Mesodermal cell (in vitro differentiated cells): ENCODE results near the gene TANGO6.

Experiments
- H3K27ac ChIP-seq: 2 replicates; pipeline ENCODE4 v1.7.0; 2013; ENCODE audit warnings: mild to moderate bottlenecking, low read depth, low read length, moderate library complexity; ENCODE audit not compliant: severe bottlenecking
- H3K36me3 ChIP-seq: 2 replicates; pipeline ENCODE4 v1.7.1; 2013; ENCODE audit warnings: mild to moderate bottlenecking, low read length, moderate library complexity; ENCODE audit not compliant: control insufficient read depth, insufficient read depth
- H3K4me1 ChIP-seq: one replicate; pipeline ENCODE4 v1.7.1; 2013; ENCODE audit warnings: mild to moderate bottlenecking, low read length; ENCODE audit not compliant: insufficient read depth, control insufficient read depth, poor library complexity, severe bottlenecking
- H3K4me3 ChIP-seq: 2 replicates; pipeline ENCODE4 v1.7.0; 2013; ENCODE audit warnings: low read length, control low read depth, mild to moderate bottlenecking; ENCODE audit not compliant: insufficient read depth, poor library complexity, severe bottlenecking; ENCODE audit errors: extremely low read depth
- H3K9me3 ChIP-seq: 2 replicates; pipeline ENCODE4 v1.7.1; 2013; ENCODE audit warnings: mild to moderate bottlenecking, low read length, moderate library complexity; ENCODE audit not compliant: control insufficient read depth
- WGBS, 2 experiments: methylation state at CpG; one replicate each; pipeline ENCODE4 v1.1.5; 2013; ENCODE audit warnings: missing lambda C conversion rate in 2 of 2; ENCODE audit not compliant: insufficient coverage in 2 of 2; 5-methylcytosine and 5-hydroxymethylcytosine counted together

The TANGO6 gene

DNA sequence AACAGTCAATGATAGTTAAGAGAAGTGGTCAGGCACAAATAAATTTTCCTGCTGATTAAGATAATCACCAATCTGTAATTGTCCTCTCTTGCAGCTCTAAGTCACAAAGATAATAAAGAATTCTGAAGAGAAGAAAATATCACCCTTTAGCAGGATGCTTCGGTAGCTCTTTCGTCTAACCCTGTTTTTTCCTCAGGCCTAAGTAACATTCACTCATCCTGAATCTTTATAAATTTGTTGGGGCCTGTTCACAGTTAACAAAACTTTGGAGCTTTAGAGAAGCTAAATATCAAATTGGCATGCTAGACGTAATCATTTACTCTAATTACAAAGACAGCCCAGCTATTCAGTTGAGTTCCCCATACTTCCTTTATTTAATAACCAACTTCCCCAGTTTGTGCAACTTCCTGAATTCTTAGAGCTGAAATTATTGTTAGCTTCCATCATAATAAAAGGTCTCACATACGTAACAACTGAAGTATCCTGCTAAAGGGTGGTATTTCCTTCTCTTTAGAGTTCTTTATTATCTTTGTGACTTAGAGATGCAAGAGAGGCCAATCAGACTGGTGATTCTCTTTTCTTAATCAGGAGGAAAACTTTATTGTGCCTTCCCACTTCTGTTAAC is 118.6 kb downstream of the TANGO6 start:
- WGBS, 2 experiments, result 100% methylated on average over 1 of the region's 4 CpGs; no CpG with 5 or more reads in 1 of the 2 experiments
- Histone ChIP-seq H3K9me3 (peaks cover 4% of the 10 kb centered on the region), H3K4me1 (no peaks in the 10 kb centered on the region), H3K4me3 (no peak overlapping the region), H3K36me3 (no peaks in the 10 kb centered on the region), H3K27ac (no peak overlapping the region)

DNA sequence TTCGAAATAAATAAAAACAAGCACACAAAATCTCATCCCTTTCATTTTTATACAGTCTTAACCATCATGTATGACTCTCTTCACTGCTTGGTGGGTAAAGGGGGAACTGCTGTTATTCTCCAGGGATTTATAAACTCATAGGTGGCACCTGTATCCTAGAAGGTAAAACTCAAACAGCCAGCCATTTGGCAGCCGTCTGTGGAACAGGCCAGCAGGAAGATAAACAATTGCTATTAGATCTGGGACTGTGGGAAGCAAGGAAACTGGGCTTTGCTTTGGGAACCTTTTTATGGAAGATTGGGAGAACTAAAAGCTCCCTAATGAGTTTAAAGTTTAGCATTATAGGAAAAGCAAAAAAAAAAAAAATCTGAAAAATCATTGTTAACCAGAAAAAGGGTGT is 126.0 kb downstream of the TANGO6 start:
- no peak overlapping the region for H3K27ac ChIP-seq
- WGBS, 2 experiments, result 100% methylated on average over 1 of the region's 2 CpGs; no CpG with 5 or more reads in 1 of the 2 experiments
- peaks cover 9% of the 10 kb centered on the region for H3K4me1 ChIP-seq
- H3K9me3 ChIP-seq, result no peaks in the 10 kb centered on the region
- no peak overlapping the region for H3K4me3 ChIP-seq
- H3K36me3 ChIP-seq, result no peaks in the 10 kb centered on the region

DNA sequence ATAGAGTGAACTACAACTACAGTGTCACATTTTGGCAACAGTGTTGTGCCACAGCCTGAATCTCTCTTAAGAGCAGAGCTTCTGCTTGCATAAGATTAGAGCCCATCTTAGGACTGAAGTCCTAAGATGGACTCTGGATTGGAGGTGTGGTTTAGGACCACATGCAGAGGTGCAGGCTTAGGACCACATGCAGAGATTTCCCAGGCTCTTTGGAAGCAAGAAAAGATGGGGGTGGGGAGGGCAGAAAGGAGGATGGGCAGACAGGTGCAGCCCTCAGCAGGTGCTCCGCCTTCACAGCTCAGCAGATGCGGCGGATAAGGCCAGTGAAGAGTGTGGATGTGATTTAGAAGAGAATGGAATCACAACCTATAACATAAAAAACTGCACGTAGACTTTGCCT is 128.7 kb downstream of the TANGO6 start:
- no peak overlapping the region for H3K27ac ChIP-seq
- H3K4me3 ChIP-seq, result no peak overlapping the region
- peaks cover 6% of the 10 kb centered on the region for H3K36me3 ChIP-seq
- H3K9me3 ChIP-seq, result no peaks in the 10 kb centered on the region
- 100% methylated on average over 1 of the region's 4 CpGs; no CpG with 5 or more reads in 1 of the 2 experiments for WGBS, 2 experiments
- peaks cover 9% of the 10 kb centered on the region for H3K4me1 ChIP-seq

DNA sequence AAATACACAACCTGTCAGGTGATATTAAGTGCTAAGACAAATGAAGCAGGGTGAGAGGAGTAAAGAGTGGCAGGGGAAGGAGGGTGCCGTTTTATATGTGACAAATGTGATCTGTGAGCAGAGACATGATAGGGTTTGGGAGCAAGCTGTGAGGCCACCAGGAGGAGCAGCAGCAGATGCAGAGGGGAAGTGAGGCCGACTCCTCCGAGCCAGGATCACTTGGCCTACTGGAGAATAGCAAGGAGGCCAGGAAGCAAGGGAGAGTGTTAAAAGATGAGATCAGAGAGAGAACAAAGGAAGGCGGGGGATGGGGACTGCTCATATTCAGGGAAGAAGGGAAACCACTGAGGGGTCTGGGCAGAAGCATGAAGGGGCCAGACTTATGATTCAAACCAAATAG is 129.4 kb downstream of the TANGO6 start:
- H3K4me1 ChIP-seq, result peaks cover 9% of the 10 kb centered on the region
- H3K36me3 ChIP-seq, result peaks cover 6% of the 10 kb centered on the region
- no peak overlapping the region for H3K27ac ChIP-seq
- no peaks in the 10 kb centered on the region for H3K9me3 ChIP-seq
- H3K4me3 ChIP-seq, result no peak overlapping the region
- WGBS, 2 experiments, result 8 to 24% methylated on average over 4 of the region's 4 CpGs

DNA sequence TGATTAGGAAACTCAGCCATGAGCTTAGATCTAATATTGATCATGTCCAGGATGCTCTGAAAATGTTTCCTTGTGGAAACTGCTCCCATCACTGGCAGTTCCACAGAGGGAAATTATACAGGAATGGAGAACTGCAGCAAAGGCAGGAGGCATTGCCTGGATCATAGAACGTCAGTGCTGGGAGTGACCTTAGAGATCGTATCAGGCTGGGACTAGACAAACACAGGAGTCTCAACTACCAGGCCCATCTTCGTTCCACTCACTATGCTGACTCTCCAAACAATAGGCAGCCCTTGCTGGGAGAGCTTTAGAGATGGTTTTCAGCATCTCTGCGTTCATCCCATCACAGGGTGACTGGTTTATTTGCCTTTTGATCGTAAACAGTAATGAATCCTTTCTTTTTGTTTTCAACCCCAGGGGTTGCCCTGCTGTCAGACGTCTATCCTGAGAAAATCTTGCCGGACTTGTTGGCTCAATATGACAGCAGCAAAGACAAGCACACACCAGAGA is 130.3 kb downstream of the TANGO6 start:
- H3K27ac ChIP-seq, result peak overlapping the region; percentile 17
- WGBS, 2 experiments, result 73 to 94% methylated on average over 3 to 6 of the region's 7 CpGs
- H3K4me1 ChIP-seq, result peaks cover 9% of the 10 kb centered on the region
- no peaks in the 10 kb centered on the region for H3K9me3 ChIP-seq
- peaks cover 6% of the 10 kb centered on the region for H3K36me3 ChIP-seq
- H3K4me3 ChIP-seq, result no peak overlapping the region

DNA sequence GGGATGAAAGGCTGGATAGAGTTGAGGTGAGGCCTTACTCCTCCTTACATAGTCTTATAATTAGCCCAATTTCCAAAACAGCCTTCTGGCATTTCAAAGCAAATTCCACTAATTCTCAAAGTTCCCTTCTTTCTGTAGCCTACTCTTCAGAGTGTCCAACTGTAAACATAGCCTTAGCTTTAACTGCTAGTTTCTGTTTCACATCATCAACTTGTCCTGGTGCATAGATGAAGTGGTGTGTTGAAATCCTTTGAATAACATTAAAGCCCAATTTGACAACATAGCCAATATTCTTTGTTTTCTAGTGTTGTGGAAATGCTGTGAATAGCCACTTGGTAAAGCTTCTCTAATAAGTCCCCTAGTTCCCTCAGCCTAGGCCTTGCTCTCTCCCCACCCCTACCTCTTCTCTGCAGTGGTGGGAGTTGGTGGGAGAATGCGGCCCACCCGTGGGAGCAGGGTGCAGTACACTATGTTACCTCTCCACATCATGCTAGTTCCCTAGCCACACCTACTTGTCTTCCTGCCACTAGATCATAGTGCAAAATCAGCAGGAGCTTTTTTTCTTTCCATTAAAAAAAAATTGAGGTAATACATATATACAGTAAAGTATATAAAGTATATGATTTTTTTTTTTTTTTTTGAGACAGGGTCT is 135.1 kb downstream of the TANGO6 start:
- Histone ChIP-seq H3K27ac (no peak overlapping the region), H3K4me1 (no peaks in the 10 kb centered on the region), H3K9me3 (no peaks in the 10 kb centered on the region), H3K4me3 (no peak overlapping the region), H3K36me3 (peaks cover 9% of the 10 kb centered on the region)
- no CpG with 5 or more reads among the region's 2 CpGs for WGBS, 2 experiments

DNA sequence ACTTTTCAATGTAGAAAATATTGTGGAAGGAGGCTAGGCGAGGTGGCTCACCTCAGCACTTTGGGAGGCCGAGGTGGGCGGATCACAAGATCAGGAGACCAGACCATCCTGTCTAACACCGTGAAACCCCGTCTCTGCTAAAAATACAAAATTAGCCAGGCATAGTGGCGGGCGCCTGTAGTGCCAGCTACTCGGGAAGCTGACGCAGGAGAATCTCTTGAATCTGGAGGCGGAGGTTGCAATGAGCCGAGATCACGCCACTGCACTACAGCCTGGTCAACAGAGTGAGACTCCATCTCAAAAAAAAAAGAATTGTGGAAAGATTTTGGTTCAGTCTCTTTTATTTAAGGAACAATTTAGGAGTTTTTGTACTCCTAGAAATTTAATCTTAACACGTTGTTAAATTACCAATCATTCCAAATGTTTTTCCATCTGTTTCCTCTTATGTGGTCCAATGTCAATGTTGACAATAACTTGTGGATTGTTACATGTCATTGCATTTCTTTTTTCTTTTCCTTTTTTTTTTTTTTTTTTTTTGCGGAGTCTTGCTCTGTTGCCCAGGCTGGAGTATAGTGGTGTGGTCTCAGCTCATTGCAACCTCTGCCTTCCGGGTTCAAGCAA is 137.5 kb downstream of the TANGO6 start:
- Histone ChIP-seq H3K4me1 (no peaks in the 10 kb centered on the region), H3K36me3 (peaks cover 3% of the 10 kb centered on the region), H3K27ac (no peak overlapping the region), H3K4me3 (no peak overlapping the region), H3K9me3 (no peaks in the 10 kb centered on the region)
- 88 to 96% methylated on average over 12 of the region's 15 CpGs for WGBS, 2 experiments

DNA sequence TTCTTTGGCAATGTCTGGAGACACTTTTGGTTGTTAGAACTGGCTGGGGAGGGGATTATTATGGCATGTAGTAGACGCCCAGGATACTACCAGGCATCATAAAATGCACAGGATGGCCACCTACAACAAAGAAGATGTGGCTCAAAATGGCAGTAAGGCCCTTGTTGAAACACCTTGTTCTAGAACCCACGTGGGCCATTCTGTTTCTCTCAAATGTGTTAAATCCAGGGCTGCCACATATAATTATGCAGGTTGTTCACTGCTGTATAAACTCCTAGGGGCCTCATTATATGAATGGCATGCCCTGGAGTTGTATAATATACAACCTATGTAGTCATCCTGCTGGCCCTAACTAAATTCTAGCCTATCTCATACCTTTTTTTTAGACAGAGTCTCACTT is 138.6 kb downstream of the TANGO6 start:
- peaks cover 3% of the 10 kb centered on the region for H3K36me3 ChIP-seq
- no peak overlapping the region for H3K4me3 ChIP-seq
- no peak overlapping the region for H3K27ac ChIP-seq
- H3K4me1 ChIP-seq, result no peaks in the 10 kb centered on the region
- 90 to 94% methylated on average over 2 of the region's 2 CpGs for WGBS, 2 experiments
- no peaks in the 10 kb centered on the region for H3K9me3 ChIP-seq

DNA sequence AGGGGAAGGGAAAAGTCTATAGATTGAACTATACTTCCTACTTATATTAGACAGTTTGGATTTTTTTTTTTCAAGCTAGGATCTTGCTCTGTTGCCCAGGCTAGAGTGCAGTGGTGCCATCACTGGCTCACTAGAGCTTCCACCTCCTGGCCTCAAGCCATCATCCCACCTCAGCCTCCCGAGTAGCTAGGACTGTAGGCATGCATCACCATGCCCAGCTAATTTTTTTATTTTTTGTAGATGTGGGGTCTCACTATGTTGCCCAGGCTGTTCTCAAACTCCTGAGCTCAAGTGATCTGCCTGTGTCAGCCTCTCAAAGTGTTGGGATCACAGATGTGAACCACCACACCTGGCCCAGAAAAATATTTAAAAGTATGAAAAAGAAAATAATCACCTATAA is 141.1 kb downstream of the TANGO6 start:
- H3K4me3 ChIP-seq, result no peak overlapping the region
- H3K9me3 ChIP-seq, result no peaks in the 10 kb centered on the region

DNA sequence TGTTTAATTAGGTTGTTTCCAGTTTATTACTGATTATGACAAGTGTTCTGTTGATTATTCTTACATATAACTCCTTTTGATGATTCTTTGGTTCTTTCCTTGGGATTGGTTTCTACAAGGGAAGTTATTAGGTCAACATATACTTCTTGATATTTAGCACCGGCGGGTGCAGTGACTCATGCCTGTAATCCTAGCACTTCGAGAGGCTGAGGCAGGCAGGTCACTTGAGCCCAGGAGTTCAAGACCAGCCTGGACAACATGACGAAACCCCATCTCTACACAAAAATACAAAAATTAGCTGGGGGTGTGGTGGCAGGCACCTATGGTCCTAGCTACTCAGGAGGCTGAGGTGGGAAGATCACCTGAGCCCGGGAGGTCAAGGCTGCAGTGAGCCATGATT is 141.9 kb downstream of the TANGO6 start:
- no peak overlapping the region for H3K4me3 ChIP-seq
- no peak overlapping the region for H3K27ac ChIP-seq
- no CpG with 5 or more reads among the region's 5 CpGs for WGBS, 2 experiments
- no peaks in the 10 kb centered on the region for H3K9me3 ChIP-seq
- H3K36me3 ChIP-seq, result peaks cover 3% of the 10 kb centered on the region
- H3K4me1 ChIP-seq, result no peaks in the 10 kb centered on the region

More for the DNA sequence above, 141.1 kb downstream of the TANGO6 start:
- Histone ChIP-seq H3K27ac (no peak overlapping the region), H3K4me1 (no peaks in the 10 kb centered on the region), H3K36me3 (peaks cover 3% of the 10 kb centered on the region)
- no CpG with 5 or more reads among the region's 1 CpG for WGBS, 2 experiments

DNA sequence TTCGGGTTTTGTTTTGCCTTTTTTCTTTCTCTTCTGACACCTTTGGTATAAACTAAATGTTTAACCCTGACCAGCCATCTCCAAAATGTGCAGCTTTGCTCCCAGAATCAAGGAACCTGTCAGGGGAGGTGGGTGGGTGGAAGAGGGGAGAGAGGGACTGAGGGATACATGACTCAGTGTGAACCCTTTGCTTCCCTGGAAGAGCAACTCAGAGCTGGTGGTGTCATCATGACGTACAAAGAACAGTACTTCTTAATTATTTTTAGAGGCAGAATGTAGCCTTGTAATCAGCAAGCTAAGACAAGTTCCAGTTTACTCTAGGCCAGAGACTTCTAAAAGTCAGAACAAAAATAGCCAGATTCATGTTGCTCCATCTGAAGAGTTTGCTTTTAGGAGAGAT is 142.5 kb downstream of the TANGO6 start:
- H3K9me3 ChIP-seq, result no peaks in the 10 kb centered on the region
- 83% methylated on average over 1 of the region's 2 CpGs; no CpG with 5 or more reads in 1 of the 2 experiments for WGBS, 2 experiments
- H3K4me1 ChIP-seq, result no peaks in the 10 kb centered on the region
- H3K27ac ChIP-seq, result no peak overlapping the region
- no peak overlapping the region for H3K4me3 ChIP-seq
- H3K36me3 ChIP-seq, result no peaks in the 10 kb centered on the region
